ENCODE data around the gene ZNF91.
"Not testable (repeated sequence)": the region's sequence is repeated elsewhere in the genome, so short reads cannot be mapped to it uniquely, and the experiment has no call there.

ZNF91 gene

DNA sequence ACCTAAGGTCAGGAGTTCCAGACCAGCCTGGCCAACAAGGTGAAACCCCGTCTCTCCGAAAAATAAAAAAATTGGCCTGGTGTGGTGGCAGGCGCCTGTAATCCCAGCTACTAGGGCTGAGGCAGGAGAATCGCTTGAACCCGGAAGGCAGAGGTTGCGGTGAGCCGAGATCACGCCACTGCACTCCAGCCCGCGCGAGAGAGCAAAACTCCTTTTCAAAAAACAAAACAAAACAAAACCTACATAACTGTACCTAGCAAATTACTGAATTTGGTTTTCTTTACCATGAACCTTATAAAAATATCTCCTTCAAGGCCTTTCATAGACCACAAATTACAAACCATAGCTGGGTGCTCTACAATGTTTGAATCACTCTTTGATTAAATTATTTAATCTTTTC lies 760 bp downstream of the ZNF91 start:
- DNase-seq, result no peak

DNA sequence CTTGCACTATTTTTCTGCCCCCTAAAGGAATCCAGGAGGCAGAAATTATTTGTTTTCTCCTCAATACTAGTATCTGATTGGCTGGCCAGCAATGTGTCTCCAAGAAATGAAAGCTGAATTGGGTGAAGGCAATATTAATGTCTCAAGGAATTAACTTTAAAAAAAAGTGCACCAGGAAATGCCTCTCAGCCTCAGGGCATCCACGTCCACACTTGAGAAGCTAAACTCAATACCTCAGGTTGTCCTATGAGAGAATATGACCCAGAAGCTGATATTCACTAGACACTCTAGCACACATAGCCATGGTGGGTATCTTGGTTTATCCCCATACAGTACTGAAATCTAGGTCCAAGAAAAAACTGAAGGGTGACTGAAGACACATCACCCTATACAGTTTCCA lies 2.1 kb downstream of the ZNF91 start:
- no peak for DNase-seq

DNA sequence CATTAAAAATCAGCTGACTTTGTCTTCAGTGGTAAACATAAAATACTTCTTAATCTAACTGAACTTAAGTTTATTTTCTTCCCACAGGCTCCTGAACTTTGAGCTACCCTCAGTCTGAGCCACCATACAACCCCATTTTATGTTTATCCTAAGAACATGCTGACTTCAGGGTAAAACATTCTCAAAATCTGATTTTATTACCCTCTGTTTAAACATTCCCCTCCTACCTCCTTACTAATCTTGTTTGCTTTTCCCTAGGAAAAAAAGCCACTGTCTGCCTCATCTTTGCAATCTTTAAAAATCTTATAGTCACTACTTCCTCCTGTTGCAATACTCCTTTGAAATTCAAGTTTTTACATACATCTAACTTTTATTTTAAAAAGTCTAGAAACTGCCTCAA lies 4.0 kb downstream of the ZNF91 start:
- no peak for DNase-seq

DNA sequence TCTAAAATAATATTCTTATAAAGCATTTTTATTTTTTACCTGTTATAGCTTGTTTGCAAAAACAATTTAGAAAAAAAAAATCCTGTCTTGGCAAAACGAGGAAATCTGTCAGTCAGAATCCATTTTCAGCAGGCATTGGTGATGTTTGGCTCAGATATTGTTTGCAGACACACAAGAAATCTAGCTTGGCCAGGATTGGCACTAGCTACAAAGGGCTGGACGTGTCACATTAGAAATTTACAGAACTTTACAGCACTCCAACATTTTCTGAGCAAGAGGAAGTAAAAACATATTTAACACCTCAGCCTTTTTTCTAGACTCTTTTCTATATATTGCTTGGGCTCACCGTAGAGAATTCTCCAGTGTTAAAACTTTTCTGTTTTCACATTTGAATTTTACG lies 9.9 kb downstream of the ZNF91 start:
- DNase-seq, result no peak

DNA sequence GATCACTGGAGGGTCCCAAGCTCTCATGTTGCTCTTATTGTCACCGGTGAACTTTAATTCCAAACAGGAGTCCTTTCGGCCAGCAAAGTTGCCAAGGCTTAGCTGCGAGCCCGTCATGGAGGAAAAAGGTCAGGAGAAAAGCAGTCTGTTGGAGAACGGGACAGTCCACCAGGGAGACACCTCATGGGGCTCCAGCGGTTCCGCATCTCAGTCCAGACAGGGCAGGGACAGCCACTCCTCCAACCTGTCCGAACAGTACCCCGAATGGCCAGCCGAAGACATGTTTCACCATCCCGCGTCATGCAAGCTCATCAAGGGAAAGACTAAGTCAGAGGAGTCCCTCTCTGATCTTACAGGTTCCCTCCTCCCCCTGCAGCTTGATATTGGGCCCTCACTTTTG lies 10.4 kb downstream of the ZNF91 start:
- no peak for DNase-seq

DNA sequence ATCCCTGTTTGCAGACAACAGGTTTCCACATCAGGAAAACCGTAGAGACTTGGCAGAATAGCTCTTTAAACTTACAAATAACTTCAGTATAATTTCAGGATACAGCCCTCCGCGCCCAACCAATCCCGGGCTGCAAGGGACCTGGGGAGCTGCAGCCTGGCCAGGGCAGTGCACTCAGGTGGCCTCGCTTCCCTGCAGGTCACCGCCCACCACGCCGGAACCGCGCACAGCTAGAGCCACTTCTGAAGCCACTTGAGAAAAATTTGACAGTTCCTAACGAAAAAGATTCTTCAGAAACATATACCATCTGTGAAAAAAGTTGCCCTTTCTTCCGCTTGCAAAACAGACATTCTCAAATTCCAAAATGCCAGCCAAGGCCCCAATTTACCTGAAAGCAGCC lies 11.1 kb downstream of the ZNF91 start:
- DNase-seq, result no peak

DNA sequence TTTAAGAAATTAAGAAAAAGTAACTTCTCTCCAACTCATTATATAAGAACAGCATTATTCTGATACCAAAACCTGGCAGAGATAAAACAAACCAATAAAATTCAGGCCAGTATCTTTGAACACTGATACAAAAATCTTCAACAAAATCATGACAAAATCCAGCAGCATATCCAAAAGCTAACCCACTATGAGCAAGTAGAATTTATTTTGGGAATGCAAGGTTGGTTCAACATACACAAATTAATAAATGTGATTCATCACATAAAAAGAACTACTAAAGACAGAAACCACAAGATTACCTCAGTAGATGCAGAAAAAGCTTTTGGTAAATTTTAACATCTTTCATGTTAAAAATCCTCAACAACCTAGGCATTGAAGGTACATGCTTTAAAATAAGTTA lies 12.3 kb downstream of the ZNF91 start:
- no peak for DNase-seq

DNA sequence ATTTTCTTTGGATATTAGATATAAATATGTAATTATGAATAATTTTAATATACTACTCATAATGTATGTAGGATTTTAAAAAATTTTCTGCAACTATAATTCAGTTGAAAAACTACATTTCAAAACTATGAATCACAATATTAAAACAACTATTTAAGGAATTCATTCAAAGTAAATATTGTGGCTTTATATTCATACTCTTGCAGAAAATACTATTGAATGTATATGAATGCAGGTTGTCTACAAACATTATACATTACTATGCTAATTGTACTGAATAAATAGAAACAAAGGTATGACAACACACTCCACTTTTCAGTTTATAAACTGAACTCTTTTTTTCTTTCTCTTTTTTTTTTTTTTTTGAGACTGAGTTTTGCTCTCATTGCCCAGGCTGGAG lies 14.2 kb downstream of the ZNF91 start:
- no peak for DNase-seq

DNA sequence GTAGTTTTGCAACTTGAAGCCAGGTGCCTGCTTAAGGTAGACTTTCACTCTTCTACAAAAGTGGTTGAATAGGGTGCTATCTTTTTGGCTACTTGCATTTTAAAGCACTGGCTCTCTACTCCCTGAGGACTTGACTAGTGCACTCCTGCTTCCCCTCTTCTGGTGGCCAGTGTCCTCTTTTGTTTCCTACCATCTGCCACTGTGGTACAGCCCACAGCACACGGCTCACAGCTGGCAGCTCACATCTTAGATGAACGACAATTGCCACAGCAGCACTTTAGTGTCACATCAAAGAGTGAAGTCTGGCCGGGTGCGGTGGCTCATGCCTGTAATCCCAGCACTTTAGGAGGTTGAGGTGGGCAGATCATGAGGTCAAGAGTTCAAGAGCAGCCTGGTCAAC lies 15.6 kb downstream of the ZNF91 start:
- not testable (repeated sequence) for DNase-seq

DNA sequence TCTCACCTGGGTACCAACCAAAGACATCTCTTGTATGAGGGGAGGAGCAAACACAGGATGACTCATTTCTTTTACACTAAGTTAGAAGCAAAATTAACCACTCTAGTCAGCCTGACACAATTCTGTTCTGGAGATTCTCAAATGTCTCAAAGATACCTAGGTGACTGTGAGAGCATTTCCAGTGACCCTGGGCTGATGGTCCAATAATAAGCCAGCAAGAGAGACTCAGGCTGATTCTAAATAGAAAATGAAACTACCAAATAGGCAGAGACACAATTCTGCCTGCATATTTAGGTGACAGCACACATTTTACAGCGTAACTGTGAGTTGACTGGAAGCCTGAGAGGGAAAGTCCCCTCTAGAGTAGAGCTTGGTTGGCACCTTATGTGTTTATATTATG lies 16.3 kb downstream of the ZNF91 start:
- no peak for DNase-seq

DNA sequence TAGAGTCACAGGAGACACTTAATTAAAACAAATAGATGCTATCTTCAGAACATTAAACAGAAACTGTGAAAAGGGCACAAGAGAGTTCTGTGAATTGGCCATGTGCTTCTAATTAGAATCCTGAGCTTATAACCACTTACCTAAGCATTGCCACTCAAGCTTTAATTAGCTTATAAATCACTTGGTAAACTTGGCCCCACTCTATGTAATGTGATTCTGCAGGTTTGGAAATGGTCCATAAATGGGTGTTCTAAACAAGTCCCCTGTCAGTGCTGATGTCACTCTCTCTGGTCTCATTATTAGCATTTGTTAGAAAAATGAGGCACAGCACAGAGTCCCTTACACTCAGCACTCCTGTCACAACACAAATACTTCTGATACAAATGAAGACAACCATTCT lies 18.0 kb downstream of the ZNF91 start:
- no peak for DNase-seq

DNA sequence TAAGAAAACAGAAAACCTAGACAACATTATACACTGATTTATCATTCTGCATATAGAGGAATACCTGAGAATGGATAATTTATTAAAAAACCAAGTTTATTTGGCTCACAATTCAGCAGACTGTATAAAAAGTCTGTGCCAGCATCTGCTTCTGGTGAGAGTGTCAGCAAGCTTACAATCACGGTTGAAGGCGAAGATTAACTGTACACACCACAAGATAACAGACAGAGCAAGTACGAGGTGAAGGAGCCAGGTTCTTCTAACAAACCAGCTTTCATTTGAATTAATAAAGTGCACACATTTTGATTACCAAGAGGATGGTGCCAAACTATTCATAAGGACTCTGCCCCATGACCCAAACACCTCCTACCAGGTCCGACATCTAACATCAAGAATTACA lies 28.8 kb downstream of the ZNF91 start:
- no peak for DNase-seq

DNA sequence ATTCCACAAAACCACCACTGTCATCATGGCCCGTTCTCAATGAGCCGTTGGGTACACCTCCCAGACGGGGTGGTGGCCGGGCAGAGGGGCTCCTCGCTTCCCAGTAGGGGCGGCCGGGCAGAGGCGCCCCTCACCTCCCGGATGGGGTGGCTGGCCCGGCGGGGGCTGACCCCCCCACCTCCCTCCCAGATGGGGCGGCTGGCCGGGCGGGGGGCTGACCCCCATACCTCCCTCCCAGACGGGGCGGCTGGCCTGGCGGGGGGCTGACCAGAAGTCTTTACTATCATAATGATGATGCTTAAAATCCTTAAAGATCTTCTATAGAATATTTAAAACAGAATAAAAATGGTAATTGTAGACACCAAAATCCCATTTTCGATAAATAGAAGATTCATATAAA lies 29.2 kb downstream of the ZNF91 start:
- not testable (repeated sequence) for DNase-seq

DNA sequence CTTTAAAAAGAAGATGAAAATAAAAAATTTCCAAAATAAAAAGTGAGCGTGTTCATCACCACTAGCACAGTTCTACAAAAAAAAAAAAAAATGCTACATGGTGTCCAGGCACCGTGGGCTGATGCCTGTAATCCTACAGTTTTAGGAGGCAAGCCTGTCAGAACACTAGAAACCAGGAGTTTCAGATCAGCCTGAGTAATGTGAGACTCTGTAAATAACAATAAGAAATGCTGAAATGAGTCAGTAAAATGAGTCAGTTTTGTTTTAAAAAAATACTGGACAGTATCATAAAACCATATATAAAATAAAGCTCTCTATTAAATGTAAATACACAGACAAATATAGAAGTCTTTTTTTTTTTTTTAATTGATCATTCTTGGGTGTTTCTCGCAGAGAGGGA lies 30.0 kb downstream of the ZNF91 start:
- DNase-seq, result no peak

DNA sequence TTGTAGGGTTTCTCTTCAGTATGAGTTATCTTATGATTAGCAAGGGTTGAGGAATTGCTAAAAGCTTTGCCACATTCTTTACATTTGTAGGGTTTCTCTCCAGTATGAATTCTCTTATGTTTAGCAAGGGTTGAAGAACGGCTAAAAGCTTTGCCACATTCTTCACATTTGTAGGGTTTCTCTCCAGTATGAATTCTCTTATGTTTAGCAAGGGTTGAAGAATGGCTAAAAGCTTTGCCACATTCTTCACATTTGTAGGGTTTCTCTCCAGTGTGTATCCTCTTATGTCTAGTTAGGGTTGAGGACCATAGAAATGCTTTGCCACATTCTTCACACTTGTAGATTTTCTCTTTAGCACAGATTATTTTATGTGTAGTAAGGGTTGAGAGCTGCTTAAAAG lies 33.4 kb downstream of the ZNF91 start:
- not testable (repeated sequence) for DNase-seq

DNA sequence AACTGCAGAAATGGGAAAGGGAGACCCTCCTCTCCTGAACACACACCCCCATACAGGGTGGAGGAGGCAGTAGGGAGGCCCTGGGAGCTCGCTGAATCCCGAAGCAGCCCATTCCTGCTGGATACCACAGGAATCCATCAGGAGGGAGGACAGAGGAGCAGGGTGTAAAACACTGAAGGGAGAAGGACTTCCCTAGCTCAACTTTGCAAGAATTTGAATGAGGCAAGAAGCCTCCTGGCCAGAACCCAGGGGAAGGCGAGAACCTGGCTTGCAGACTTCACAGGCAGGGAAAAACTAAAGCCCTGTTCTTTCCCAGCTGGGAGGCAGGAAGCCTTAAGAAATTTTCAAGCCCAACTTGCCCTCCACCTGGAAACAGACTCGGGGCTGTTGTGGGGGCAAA lies 43.5 kb downstream of the ZNF91 start:
- DNase-seq, result no peak

DNA sequence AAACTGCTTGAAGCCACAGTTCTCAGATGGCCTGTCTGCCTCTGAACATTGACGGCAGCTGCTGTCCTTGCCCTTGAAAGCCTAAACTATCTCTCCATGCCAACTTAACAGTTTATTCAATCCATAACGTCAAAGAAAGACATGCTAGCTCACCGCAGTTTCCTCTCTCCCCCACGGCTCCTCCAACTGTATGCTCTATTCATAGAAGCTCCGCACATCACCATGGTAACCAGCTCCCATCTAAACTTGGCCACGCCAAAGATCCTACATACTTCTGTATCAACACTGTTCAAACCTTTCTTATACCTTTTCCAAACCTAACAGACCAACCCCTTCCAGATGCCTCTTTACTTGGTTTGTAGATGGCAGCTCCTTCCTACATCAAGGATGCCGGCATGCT lies 48.6 kb downstream of the ZNF91 start:
- no peak for DNase-seq

DNA sequence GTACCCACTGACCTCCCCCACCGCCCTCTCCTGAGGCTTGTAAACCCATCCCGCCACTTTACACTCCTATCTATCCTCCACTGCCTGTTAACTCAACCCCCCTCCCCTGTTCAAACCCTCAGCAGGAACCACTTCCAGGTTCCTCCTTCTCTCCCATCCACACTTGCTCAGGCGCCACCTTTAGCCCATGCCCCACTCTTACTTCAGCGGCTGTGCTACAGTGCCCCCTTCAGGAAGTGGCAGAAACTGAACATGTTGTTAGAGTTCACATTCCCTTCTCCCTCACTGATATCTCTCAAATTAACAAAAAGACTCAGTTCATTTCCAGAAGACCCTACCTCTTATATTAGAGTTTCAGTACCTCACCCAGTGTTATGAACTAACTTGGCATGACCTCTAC lies 49.4 kb downstream of the ZNF91 start:
- no peak for DNase-seq

DNA sequence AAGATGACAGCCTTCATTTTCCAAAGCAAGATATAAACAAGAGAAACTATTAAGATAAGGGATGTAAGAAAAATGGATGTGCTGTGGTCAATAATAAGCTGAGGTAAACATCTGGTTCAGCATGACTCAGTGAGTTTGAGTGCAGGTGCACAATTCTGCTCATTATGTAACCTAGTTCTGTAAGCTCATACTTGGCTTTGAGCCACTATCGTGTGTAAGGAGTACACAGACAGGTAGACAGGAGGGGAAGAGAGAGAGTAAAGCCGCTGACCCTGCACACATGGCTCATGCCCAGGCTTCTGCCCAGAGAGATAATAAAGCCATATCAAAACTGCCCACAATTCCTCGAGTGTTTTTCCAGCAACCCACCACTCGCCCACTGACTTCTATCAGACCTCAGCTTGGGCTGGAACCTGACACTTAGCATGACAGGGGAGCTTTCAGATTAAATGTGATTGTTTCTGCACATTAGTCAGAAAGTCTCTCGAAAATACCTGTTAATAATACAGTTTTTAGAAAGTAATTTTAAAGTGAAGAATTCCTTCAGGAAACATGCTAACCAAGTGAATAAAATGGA lies 51.7 kb downstream of the ZNF91 start:
- no peak for DNase-seq

DNA sequence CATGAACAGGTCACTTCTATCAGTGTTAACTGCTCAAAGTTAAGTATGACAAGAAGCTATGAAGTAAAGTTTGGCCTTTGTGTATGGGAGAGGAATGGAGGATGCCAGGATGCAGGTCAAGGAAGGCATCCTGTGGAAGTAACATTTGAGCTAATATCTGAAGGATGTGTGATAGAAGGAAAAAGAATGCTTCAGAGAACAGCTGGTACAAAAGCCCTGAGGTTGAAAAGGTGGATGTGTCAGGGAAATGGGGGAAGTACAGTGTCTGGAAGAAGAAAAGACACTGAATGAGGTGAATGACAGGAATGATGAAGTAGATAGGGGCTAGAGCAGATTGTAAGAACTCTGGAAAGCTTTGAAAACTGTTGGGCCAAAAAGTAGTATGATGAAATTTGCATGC lies 67.1 kb downstream of the ZNF91 start:
- DNase-seq, result no peak

DNA sequence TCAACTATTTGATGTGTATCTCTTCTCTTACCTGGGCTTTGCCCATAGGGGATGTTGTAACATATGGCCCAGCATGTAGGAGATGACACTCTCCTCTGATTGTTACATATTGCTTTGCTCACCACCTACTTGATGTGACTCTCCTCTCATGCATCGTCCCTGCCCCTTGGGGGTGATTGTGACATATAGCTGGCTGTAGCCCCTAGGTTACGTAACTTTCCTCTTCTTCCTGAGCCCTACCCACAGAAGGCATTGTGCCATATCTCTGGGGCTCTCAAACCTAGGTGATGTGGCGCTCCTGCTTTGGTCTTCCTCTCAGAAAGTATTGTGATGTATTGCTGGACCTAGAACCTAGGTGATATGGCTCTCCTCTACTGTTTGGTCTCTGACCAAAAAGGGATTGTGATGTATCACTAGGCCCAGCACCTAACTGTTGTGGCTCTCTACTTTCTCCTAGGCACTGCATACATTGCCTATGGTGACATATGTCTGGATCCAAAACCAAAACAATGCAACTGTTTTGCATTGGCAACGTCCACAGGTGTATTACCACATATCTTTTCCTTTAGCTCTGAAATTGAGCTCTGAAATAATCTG lies 73.2 kb downstream of the ZNF91 start:
- no peak for DNase-seq

DNA sequence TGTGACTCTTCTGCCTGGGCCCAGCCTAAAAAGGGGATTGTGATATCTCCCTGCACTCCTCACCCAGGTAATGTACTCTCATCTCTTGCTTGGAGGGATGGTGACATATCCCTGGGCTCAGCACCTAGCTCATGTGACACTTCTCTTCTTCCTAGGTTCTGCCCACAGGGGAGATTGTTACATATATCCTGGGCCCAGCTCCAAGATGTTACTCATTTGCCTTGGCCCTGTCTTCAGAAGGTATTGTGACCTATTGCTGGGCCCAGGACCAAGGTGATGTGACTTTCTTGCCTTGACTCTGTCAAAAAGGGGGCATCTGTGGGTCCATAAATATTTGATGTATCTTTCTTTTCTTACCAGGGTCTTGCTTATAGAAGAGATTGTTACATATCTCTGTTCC lies 73.9 kb downstream of the ZNF91 start:
- not testable (repeated sequence) for DNase-seq

DNA sequence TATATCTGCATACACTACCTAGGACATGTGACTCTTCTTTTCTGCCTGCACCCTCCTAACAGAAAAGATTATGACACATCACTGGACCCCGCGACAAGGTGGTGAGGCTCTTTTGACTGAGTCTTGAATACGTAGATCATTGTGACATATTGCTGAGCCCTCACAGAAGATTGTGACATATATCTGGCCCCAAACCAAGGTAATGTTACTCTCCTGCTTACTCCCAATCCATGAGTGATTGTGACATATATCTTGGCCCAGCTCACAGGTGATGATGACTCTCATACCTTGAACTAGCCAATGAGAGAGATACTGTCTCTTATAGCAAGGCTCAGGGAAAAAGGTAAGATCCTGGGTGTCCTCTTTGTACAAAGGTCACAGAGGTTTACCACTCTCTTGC lies 75.7 kb downstream of the ZNF91 start:
- DNase-seq, result not testable (repeated sequence)

DNA sequence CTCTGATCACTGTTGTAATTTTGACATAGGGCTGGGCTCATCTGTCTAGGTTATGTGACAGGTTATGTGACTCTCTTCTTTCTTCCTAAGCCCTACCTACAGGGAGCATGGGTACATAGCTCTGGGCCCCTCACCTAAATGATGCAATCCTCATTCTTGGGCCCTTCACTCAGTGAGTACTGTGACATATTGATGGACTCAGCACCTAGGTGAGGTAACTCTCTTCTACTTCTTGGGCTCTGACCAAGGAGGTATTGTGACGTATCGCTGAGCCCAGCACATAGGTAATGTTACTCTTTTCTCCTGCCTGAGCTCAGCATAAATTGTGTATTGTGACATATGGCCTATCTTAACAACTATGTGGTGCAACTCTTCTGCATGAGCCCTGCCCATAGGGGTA lies 76.3 kb downstream of the ZNF91 start:
- not testable (repeated sequence) for DNase-seq

DNA sequence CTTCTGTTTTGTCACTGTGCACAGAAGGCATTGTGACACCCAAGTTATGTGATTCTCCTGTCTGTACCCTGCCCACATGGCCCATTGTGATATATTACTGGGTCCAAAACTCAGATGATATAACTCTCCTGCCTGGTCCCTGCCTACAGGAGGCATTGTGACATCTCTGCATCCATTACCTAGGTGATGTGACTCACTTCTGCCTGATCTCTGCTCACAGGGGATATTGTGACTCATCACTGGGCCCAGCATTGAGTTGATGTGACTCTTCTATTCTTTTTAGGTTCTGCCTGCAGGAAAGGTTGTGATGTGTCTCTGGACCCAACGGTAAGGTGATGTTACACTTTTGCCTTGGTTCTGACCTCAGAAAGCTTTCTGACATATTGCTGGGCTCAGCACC lies 77.1 kb downstream of the ZNF91 start:
- no peak for DNase-seq

DNA sequence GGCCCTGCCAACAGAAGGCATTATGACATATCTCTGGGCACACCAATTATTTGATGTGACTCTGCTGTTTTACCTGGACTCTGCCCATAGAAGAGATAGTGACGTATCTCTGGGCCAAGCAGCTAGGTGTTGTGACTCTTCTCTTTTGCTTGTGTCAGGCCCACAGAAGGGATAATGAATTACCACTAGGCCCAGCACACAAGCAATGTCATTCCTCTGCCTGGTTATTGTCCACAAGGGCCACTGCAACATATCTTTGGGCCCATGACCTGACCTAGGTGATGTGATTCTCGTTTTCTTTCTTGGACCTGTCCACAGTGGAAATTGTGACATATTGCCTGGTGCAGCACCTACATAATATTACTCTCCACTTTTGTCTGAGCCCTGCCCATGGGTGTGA lies 80.0 kb downstream of the ZNF91 start:
- no peak for DNase-seq

All from cortex of kidney (tissue), 1 donor.